ENCODE measurements around the gene ABAT.

GRCh38 chr16:8752706-8753105 lies 78.3 kb downstream of the ABAT start:
- TF ChIP-seq CTCF (IDR thresholded peaks at IDR 0.05; ENCODE audit: low read length) = no peak
- TF ChIP-seq EZH2phosphoT487 (IDR thresholded peaks at IDR 0.05; ENCODE audit: low read length) = no peak
